Measurements from ENCODE around the gene GRAMD1C.

DNA sequence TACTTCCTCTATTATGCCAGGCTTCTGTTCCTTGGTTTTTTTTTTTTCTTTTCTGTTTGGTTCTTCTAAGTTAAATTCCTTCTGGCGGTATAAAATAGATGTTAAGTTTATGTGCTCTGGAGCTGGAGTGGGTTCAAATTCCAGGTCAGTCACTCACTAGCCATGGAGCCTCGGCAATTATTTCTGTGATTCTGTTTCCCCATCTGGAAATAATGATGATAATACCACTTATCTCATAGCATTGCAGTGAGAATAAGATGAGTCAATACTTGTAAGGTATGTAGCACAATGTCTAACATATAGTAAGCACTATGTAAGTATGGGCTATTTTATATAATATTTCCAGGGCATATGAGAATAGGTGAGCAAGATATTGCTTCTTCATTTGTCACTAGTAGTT, 76.1 kb downstream of the GRAMD1C start:
- no peak for TF ChIP-seq CTCF (IDR thresholded peaks at IDR 0.05; ENCODE audit: low read length)
- TF ChIP-seq EZH2 (optimal IDR thresholded peaks at IDR 0.05; ENCODE audit: low read depth, low read length) = no peak

Data from MM.1S (cell line).